Eye (tissue), 1 donor: Measurements from ENCODE around the gene LGR5.
"Not testable (repeated sequence)": the region's sequence is repeated elsewhere in the genome, so short reads cannot be mapped to it uniquely, and the experiment has no call there.

ENCODE experiments used
- DNase-seq: peaks from one replicate; pipeline ENCODE4 v3.0.0-alpha.2; 2015

LGR5 gene

DNA sequence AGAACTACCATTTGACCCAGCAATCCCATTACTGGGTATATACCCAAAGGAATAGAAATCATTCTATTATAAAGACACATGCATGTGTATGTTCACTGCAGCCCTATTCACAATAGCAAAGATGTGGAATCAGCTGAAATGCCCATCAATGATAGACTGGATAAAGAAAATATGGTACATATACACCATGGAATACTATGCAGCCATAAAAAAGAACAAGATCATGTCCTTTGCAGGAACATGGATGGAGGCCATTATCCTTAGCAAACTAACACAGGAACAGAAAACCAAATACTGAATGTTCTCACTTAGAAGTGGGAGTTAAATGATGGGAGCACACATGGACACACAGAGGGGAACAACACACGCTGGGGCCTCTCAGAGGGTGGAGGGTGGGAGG, 116.2 kb downstream of the LGR5 start:
- not testable (repeated sequence) for DNase-seq

- DNase-seq = no peak
Observed at GRCh38 chr12:71556448-71556847, 116.8 kb downstream of the LGR5 start.

DNA sequence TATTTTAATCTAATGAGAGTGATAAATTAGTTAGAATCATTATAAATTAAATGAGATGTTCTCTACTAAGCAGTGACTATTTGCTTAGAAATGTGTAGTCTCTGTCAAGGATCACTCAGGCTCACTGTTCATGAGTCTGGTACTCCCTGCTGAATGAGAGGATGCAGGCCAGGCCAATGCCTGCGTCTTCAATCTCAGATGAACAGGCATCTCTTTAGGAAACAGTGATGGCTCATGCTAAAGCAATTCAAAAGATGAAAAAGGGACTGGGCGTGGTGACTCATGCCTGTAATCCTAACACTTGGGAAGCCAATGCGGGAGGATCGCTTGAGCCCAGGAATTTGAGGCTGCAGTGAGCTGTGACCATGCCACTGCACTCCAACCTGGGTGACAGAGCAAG, 117.3 kb downstream of the LGR5 start:
- no peak for DNase-seq

GRCh38 chr12:71558445-71558844, 118.8 kb downstream of the LGR5 start:
- no peak for DNase-seq

DNA sequence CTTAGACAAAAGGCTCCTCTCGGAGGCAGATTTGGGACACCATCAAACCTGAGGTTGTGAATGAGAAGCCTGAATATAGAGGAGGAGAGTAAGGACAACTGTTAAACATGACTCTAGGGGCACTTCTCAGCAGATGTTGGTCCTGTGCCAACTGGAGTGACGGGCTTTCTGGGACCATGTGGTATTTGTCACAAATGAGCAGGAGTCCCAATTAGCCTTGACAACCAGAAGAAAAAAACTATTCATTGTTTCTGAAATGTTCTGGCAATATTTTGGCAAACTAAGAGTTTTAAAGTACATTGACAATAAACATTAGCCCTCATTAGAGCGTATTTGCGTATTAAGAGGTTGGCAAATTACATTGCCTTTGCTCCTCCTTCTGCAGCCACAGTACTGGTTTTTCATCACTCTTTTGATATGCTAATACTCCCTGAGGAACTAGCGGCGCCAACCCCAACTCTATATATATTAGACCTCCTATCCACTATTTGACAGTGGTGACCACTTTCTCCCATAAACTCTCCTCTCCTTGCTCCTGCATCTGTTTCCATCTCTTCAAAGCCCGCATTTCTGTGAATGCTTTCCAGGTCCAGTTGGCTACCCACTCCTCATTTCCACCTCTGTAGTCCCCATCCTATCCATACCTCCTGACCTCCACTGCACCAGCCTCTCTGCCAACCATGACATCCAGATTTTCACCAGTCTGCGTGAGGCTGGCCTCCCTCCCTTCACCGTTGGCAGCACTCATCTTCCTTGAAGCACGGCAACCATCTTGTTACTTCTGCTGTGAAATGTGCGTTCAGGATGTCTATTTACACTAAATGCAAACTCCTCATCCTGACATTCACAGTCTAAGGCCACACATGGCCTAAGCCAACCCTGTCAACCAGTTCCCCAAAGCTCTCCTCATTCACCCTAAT, 123.3 kb downstream of the LGR5 start:
- DNase-seq = no peak

- no peak for DNase-seq
Observed at GRCh38 chr12:71565535-71565934, 125.9 kb downstream of the LGR5 start.

DNA sequence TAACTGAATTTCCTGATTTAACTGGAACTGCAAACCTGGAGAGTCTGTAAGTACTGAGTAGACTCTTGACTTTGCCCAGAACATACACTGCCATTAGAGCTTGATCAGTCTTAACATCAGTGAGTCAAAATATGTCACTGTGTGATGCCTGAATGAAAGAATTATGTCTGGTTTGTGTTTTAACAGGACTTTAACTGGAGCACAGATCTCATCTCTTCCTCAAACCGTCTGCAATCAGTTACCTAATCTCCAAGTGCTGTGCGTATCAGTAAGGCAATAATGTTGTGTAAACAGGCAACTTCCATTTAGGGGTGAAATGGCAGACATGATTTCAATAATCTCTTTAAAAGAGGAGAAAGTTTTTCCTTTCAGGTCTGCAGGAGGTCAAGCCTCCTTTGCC, 127.1 kb downstream of the LGR5 start:
- DNase-seq = no peak

GRCh38 chr12:71567537-71567936, 127.9 kb downstream of the LGR5 start:
- DNase-seq = no peak

DNA sequence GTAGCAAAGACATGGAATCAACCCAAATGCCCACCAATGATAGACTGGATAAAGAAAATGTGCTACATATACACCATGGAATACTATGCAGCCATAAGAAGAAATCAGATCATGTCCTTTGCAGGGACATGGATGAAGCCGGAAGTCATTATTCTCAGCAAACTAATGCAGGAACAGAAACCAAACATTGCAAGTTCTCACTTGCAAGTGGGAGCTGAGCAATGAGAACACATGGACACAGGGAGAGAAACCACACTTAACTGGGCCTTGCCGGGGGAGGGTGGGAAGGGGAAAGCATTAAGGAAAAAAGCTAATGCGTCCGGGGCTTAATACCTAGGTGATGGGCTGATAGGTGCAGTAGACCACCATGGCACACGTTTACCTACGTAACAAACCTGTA, 130.3 kb downstream of the LGR5 start:
- not testable (repeated sequence) for DNase-seq

GRCh38 chr12:71576496-71576895, 136.9 kb downstream of the LGR5 start:
- DNase-seq = peak; percentile 38

GRCh38 chr12:71578694-71579258, 139.2 kb downstream of the LGR5 start:
- no peak for DNase-seq

GRCh38 chr12:71581206-71581605, 141.6 kb downstream of the LGR5 start:
- DNase-seq = no peak

DNA sequence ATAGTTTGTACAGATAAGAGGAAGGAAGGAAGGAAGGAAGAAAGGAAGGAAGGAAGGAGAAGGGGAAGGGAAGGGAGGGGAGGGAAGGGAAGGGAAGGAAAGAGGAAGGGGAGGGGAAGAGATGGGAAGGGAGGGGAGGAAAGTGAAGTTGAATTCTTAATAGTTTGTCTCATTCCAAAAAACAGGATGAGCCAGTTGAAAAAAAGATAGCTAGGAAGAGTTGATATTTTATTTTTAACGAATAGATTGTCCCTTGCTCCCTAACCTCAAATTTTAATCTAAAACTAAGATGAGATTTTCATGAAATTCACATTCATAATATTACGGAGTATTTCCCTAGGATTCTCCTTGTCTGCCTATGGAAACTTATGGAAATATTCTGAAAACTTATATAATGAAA, 143.3 kb downstream of the LGR5 start:
- DNase-seq = no peak

GRCh38 chr12:71584356-71584755, 144.8 kb downstream of the LGR5 start:
- DNase-seq = no peak

DNA sequence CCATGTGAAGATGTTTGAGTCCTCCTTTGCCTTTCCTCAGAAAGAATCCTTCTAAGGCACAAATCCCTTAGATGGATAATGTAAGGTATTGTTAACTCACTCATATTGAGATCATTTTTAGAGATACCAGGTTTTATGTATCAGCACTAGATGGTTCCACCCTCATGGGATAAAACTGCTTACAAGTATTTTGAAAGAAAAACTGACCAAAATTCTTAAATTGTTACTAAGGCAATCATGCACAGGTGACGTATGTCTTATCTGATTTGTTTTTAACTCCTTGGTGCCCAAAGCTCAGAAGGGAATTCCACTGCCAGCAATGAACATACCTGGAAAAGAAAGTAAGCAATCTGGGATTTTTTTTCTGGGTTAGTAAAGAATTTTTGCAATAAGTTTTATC, 145.6 kb downstream of the LGR5 start:
- no peak for DNase-seq

- no peak for DNase-seq
Observed at GRCh38 chr12:71587012-71587411, 147.4 kb downstream of the LGR5 start.

GRCh38 chr12:71589478-71589881, 149.9 kb downstream of the LGR5 start:
- no peak for DNase-seq

- no peak for DNase-seq
Observed at GRCh38 chr12:71591601-71592000, 152.0 kb downstream of the LGR5 start.

DNA sequence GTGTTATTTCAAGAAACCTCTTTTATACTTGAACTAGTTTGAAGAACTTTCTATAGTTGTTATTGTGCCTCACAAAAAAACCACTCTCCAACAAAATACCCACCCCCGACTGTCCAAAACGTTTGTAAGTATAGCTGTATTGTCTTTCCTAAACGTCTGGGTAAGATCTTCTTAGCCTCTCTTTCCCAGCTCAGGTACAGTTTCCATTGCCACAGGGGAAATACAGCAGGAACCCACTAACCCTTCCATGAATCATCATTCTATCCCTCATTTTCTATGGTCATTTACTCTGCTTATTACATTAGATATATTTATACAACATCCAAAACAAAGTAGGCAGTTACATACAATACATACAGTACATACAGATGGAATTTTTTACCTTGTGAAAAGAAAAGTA, 153.2 kb downstream of the LGR5 start:
- no peak for DNase-seq

- peak; percentile 21 for DNase-seq
Observed at GRCh38 chr12:71594214-71594948, 154.8 kb downstream of the LGR5 start.

- no peak for DNase-seq
Observed at GRCh38 chr12:71599210-71599609, 159.6 kb downstream of the LGR5 start.

DNA sequence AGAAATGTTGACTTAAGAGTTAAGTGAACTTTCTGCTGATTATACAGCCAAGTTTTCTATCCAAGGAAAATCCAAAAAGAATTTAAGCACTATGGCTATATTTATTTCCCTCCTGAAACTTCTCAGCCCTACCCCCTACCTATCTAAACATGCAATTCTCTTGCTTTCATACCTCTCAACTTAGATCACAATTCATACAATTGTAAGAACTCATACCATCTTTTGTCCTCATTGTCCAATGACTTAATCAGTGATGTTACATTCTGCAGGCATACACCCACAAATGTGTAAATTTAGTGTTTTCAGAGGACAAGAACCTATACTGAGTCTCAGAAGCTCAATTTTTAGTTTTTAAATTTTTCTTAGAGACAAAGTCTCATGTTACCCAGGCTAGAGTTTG, 161.9 kb downstream of the LGR5 start:
- DNase-seq = no peak

GRCh38 chr12:71602761-71603577, 163.4 kb downstream of the LGR5 start:
- no peak for DNase-seq
